Esophagus squamous epithelium (tissue), 5 donors: ENCODE measurements around the gene FER1L5. TPM values are rescaled to one million over a fixed set of nuclear protein-coding genes. Genes with fewer than 3 reads are reported as not detected.

Source experiments
- DNase-seq: peaks from one replicate; lab custom pipeline; 2025; lab: John Stamatoyannopoulos, UW
- H3K27ac ChIP-seq, 4 donors: fragments of 200-600 bp; sonication (generic); one replicate each; pipeline ENCODE4 v1.5.1; 2016 to 2019; ENCODE audit warnings: mild to moderate bottlenecking in 1 of 4
- H3K27me3 ChIP-seq, 4 donors: fragments of 200-600 bp; sonication (generic); 1 replicate in 3 of 4; 2 replicates in 1 of 4; pipeline versions ENCODE4 v1.5.1 to v1.6.0; 2017 to 2021; ENCODE audit warnings: antibody characterized with exemption in 1 of 4
- H3K36me3 ChIP-seq, 3 donors: fragments of 200-600 bp; sonication (generic); one replicate each; pipeline ENCODE4 v1.5.1; 2016 to 2019
- H3K4me1 ChIP-seq, 3 donors: fragments of 200-600 bp; sonication (generic); one replicate each; pipeline ENCODE4 v1.5.1; 2017 to 2019
- H3K4me3 ChIP-seq, 4 donors: fragments of 200-600 bp; sonication (generic); 1 replicate in 3 of 4; 2 replicates in 1 of 4; pipeline ENCODE4 v1.5.1; 2016 to 2019; ENCODE audit warnings: mild to moderate bottlenecking in 2 of 4, moderate library complexity in 1 of 4
- H3K9me3 ChIP-seq, 3 donors: fragments of 200-600 bp; sonication (generic); one replicate each; pipeline ENCODE4 v1.5.1; 2016 to 2019
- CTCF ChIP-seq, 6 experiments: fragments of 450-650 bp in 4 of 6; fragments of 200-600 bp in 2 of 6; sonication (generic) in 2 of 6; IDR thresholded peaks; one replicate each; pipeline ENCODE4 v1.5.1; 2016 to 2019; ENCODE audit warnings: antibody characterized with exemption in 6 of 6, mild to moderate bottlenecking in 4 of 6, moderate library complexity in 4 of 6
- POLR2A ChIP-seq, 4 donors: fragments of 450-650 bp; IDR thresholded peaks; one replicate each; pipeline ENCODE4 v1.6.1; 2017; ENCODE audit warnings: antibody characterized with exemption in 4 of 4, mild to moderate bottlenecking in 4 of 4, moderate library complexity in 3 of 4
- WGBS, 2 donors: methylation state at CpG; one replicate each; pipeline ENCODE4 v1.1.5; 2018; 5-methylcytosine and 5-hydroxymethylcytosine counted together
- intact Hi-C: fragments of 100-400 bp; cut with DNase I; formaldehyde crosslinking; loops from one replicate; pipeline ENCODE4 v1.15.0; 2022
- total RNA-seq, 4 donors: library from RNA; depleted of rRNA; stranded (reverse); fragments of >200 nt; gene quantifications; one replicate each; pipeline ENCODE4 v1.1.0, GENCODE V29; 2016
- donor health status: DM: yes; HTN: yes; CAD: no.

FER1L5 gene
- total RNA-seq, 4 donors from 2014 or later = 0.13 to 0.19 TPM; not detected in 2

GRCh38 chr2:96616128-96616527, 26.4 kb upstream of the FER1L5 start:
- Histone ChIP-seq H3K27me3 (no peaks in the 10 kb centered on the region), H3K9me3 (no peaks in the 10 kb centered on the region), H3K36me3 (peaks cover 28 to 97% (median 30%) of the 10 kb centered on the region in 3 donors), H3K4me3 (no peak overlapping the region), H3K4me1 (peaks cover 4 to 35% (median 9%) of the 10 kb centered on the region in 3 donors), H3K27ac (no peak overlapping the region)
- 79 to 100% methylated on average over 1 of the region's 1 CpG for WGBS, 2 donors
- no peak for DNase-seq
- TF ChIP-seq POLR2A (IDR thresholded peaks at IDR 0.05) = no peak
- TF ChIP-seq CTCF (IDR thresholded peaks at IDR 0.05) = no peak
- intact Hi-C loops = no loop called here

- peak overlapping the region; percentile 54 to 71 (median 68) for H3K27ac ChIP-seq
These were observed 26.0 kb upstream of the FER1L5 start for GRCh38 chr2:96616535-96616934.

GRCh38 chr2:96617012-96617411, 25.6 kb upstream of the FER1L5 start:
- DNase-seq = no peak
- Histone ChIP-seq H3K4me1 (peaks cover 4 to 35% (median 9%) of the 10 kb centered on the region in 3 donors), H3K9me3 (no peaks in the 10 kb centered on the region), H3K36me3 (peaks cover 19 to 92% (median 25%) of the 10 kb centered on the region in 3 donors), H3K4me3 (no peak overlapping the region), H3K27me3 (no peaks in the 10 kb centered on the region), H3K27ac (peak overlapping the region; percentile 54 to 71 (median 68))
- intact Hi-C loops = no loop called here
- no peak for TF ChIP-seq CTCF (IDR thresholded peaks at IDR 0.05)
- no peak for TF ChIP-seq POLR2A (IDR thresholded peaks at IDR 0.05)
- WGBS, 2 donors = 90 to 91% methylated on average over 4 of the region's 4 CpGs

More at GRCh38 chr2:96616535-96616934, 26.0 kb upstream of the FER1L5 start:
- WGBS, 2 donors = 79 to 87% methylated on average over 6 of the region's 6 CpGs
- Histone ChIP-seq H3K4me3 (no peak overlapping the region), H3K9me3 (no peaks in the 10 kb centered on the region), H3K4me1 (peaks cover 4 to 35% (median 9%) of the 10 kb centered on the region in 3 donors), H3K27me3 (no peaks in the 10 kb centered on the region), H3K36me3 (peaks cover 23 to 97% (median 26%) of the 10 kb centered on the region in 3 donors)
- intact Hi-C loops = no loop called here
- TF ChIP-seq POLR2A (IDR thresholded peaks at IDR 0.05) = no peak
- TF ChIP-seq CTCF (IDR thresholded peaks at IDR 0.05) = no peak
- no peak for DNase-seq

- TF ChIP-seq POLR2A (IDR thresholded peaks at IDR 0.05) (no peak), CTCF (IDR thresholded peaks at IDR 0.05) (no peak)
- H3K27ac ChIP-seq = peak overlapping the region; percentile 25 to 71 (median 68)
- peaks cover 4 to 41% (median 9%) of the 10 kb centered on the region in 3 donors for H3K4me1 ChIP-seq
- intact Hi-C loops = no loop called here
- 77 to 82% methylated on average over 7 to 8 of the region's 8 CpGs for WGBS, 2 donors
- no peak for DNase-seq
- peaks cover 5 to 80% (median 15%) of the 10 kb centered on the region in 3 donors for H3K36me3 ChIP-seq
- no peak overlapping the region for H3K4me3 ChIP-seq
- H3K9me3 ChIP-seq = no peaks in the 10 kb centered on the region
- H3K27me3 ChIP-seq = no peaks in the 10 kb centered on the region
These were observed 23.8 kb upstream of the FER1L5 start for GRCh38 chr2:96618596-96619283.

- 88 to 90% methylated on average over 3 of the region's 3 CpGs for WGBS, 2 donors
- Histone ChIP-seq H3K9me3 (no peaks in the 10 kb centered on the region), H3K36me3 (peaks cover 0 to 65% (median 10%) of the 10 kb centered on the region in 3 donors), H3K27me3 (no peaks in the 10 kb centered on the region), H3K4me1 (peaks cover 15 to 53% (median 21%) of the 10 kb centered on the region in 3 donors), H3K27ac (no peak overlapping the region), H3K4me3 (no peak overlapping the region)
- no peak for DNase-seq
- intact Hi-C loops = no loop called here
- TF ChIP-seq CTCF (IDR thresholded peaks at IDR 0.05) = no peak
These were observed 20.0 kb upstream of the FER1L5 start for GRCh38 chr2:96622544-96622943.
